ENCODE results near the gene CCDC8.

Gene CCDC8

GRCh38 chr19:46454244-46454643 is 40.9 kb upstream of the CCDC8 start:
- no peak for TF ChIP-seq CTCF (IDR thresholded peaks at IDR 0.05; ENCODE audit: insufficient read depth, low read length, poor library complexity, severe bottlenecking)
- no peaks in the 10 kb centered on the region for H3K36me3 ChIP-seq (ENCODE audit: control insufficient read depth, insufficient read depth, low read length)
- H3K27me3 ChIP-seq (replicated peaks; ENCODE audit: control insufficient read depth, insufficient read depth, low read length) = no peaks in the 10 kb centered on the region
- no peak overlapping the region for H3K4me3 ChIP-seq (replicated peaks; ENCODE audit: low read depth, low read length)
- no peak for DNase-seq (ENCODE audit: extremely low read depth, insufficient read length)

GRCh38 chr19:46453661-46454060 is 40.3 kb upstream of the CCDC8 start:
- no peak for DNase-seq (ENCODE audit: extremely low read depth, insufficient read length)
- TF ChIP-seq CTCF (IDR thresholded peaks at IDR 0.05; ENCODE audit: insufficient read depth, low read length, poor library complexity, severe bottlenecking) = no peak
- Histone ChIP-seq H3K27me3 (replicated peaks; ENCODE audit: control insufficient read depth, insufficient read depth, low read length) (no peaks in the 10 kb centered on the region), H3K36me3 (ENCODE audit: control insufficient read depth, insufficient read depth, low read length) (no peaks in the 10 kb centered on the region), H3K4me3 (replicated peaks; ENCODE audit: low read depth, low read length) (no peak overlapping the region)

- no peaks in the 10 kb centered on the region for H3K36me3 ChIP-seq (ENCODE audit: control insufficient read depth, insufficient read depth, low read length)
- no peak overlapping the region for H3K4me3 ChIP-seq (replicated peaks; ENCODE audit: low read depth, low read length)
- H3K27me3 ChIP-seq (replicated peaks; ENCODE audit: control insufficient read depth, insufficient read depth, low read length) = no peaks in the 10 kb centered on the region
- no peak for DNase-seq (ENCODE audit: extremely low read depth, insufficient read length)
- no peak for TF ChIP-seq CTCF (IDR thresholded peaks at IDR 0.05; ENCODE audit: insufficient read depth, low read length, poor library complexity, severe bottlenecking)
Measured at GRCh38 chr19:46452186-46452585, 38.8 kb upstream of the CCDC8 start.

- H3K36me3 ChIP-seq (ENCODE audit: control insufficient read depth, insufficient read depth, low read length) = no peaks in the 10 kb centered on the region
- H3K4me3 ChIP-seq (replicated peaks; ENCODE audit: low read depth, low read length) = no peak overlapping the region
- H3K27me3 ChIP-seq (replicated peaks; ENCODE audit: control insufficient read depth, insufficient read depth, low read length) = no peaks in the 10 kb centered on the region
- DNase-seq (ENCODE audit: extremely low read depth, insufficient read length) = no peak
- TF ChIP-seq CTCF (IDR thresholded peaks at IDR 0.05; ENCODE audit: insufficient read depth, low read length, poor library complexity, severe bottlenecking) = no peak
Measured at GRCh38 chr19:46451352-46451751, 38.0 kb upstream of the CCDC8 start.

GRCh38 chr19:46450737-46451136 is 37.4 kb upstream of the CCDC8 start:
- Histone ChIP-seq H3K36me3 (ENCODE audit: control insufficient read depth, insufficient read depth, low read length) (no peaks in the 10 kb centered on the region), H3K27me3 (replicated peaks; ENCODE audit: control insufficient read depth, insufficient read depth, low read length) (no peaks in the 10 kb centered on the region), H3K4me3 (replicated peaks; ENCODE audit: low read depth, low read length) (no peak overlapping the region)
- DNase-seq (ENCODE audit: extremely low read depth, insufficient read length) = no peak
- TF ChIP-seq CTCF (IDR thresholded peaks at IDR 0.05; ENCODE audit: insufficient read depth, low read length, poor library complexity, severe bottlenecking) = no peak

GRCh38 chr19:46449228-46449627 is 35.9 kb upstream of the CCDC8 start:
- no peaks in the 10 kb centered on the region for H3K27me3 ChIP-seq (replicated peaks; ENCODE audit: control insufficient read depth, insufficient read depth, low read length)
- H3K36me3 ChIP-seq (ENCODE audit: control insufficient read depth, insufficient read depth, low read length) = no peaks in the 10 kb centered on the region
- no peak for TF ChIP-seq CTCF (IDR thresholded peaks at IDR 0.05; ENCODE audit: insufficient read depth, low read length, poor library complexity, severe bottlenecking)
- no peak overlapping the region for H3K4me3 ChIP-seq (replicated peaks; ENCODE audit: low read depth, low read length)
- DNase-seq (ENCODE audit: extremely low read depth, insufficient read length) = no peak

Data from GM06990 (cell line).